CD14-positive monocyte (primary cell): ENCODE measurements around the gene INTS15. TPM values are rescaled to one million over a fixed set of nuclear protein-coding genes. Genes with fewer than 3 reads are reported as not detected.

ENCODE experiments used
- DNase-seq, 3 donors: peaks; one replicate each; pipeline ENCODE4 v3.0.0-alpha.2; 2011 to 2022
- H2AFZ ChIP-seq: 2 replicates; pipeline ENCODE4 v1.6.0; 2012; ENCODE audit warnings: mild to moderate bottlenecking, low read depth, low read length, inconsistent platforms; ENCODE audit not compliant: insufficient read depth, poor library complexity, severe bottlenecking
- H3K27ac ChIP-seq, 2 donors: 1 replicate in 1 of 2; 2 replicates in 1 of 2; pipeline ENCODE4 v1.5.1; 2012 to 2013; ENCODE audit warnings: low read length in 2 of 2, control low read depth in 1 of 2, inconsistent platforms in 1 of 2, low read depth in 1 of 2, mild to moderate bottlenecking in 1 of 2
- H3K27me3 ChIP-seq, 2 donors: one replicate each; pipeline versions ENCODE4 v1.6.0 to v1.6.1; 2011 to 2013; ENCODE audit warnings: low read length in 2 of 2; ENCODE audit not compliant: control insufficient read depth in 2 of 2, insufficient read depth in 2 of 2
- H3K36me3 ChIP-seq, 2 donors: replicated peaks in 1 of 2; 1 replicate in 1 of 2; 2 replicates in 1 of 2; pipeline versions ENCODE4 v1.5.1 to v1.6.1; 2012 to 2013; ENCODE audit warnings: low read length in 2 of 2, control low read depth in 1 of 2, inconsistent platforms in 1 of 2, mild to moderate bottlenecking in 1 of 2; ENCODE audit not compliant: insufficient read depth in 2 of 2, control insufficient read depth in 1 of 2
- H3K4me1 ChIP-seq, 2 donors: 1 replicate in 1 of 2; 2 replicates in 1 of 2; pipeline versions ENCODE4 v1.5.1 to v1.6.1; 2012 to 2013; ENCODE audit warnings: low read length in 2 of 2, control low read depth in 1 of 2, inconsistent platforms in 1 of 2, mild to moderate bottlenecking in 1 of 2, moderate library complexity in 1 of 2; ENCODE audit not compliant: insufficient read depth in 2 of 2, control insufficient read depth in 1 of 2
- H3K4me2 ChIP-seq: replicated peaks from 2 replicates; pipeline ENCODE3; 2012; ENCODE audit warnings: low read length, moderate library complexity, mild to moderate bottlenecking; ENCODE audit not compliant: poor library complexity, severe bottlenecking; ENCODE audit errors: extremely low read depth
- H3K4me3 ChIP-seq, 3 experiments: fragments of 200-600 bp in 1 of 3; sonication (generic) in 1 of 3; replicated peaks in 1 of 3; 1 replicate in 2 of 3; 2 replicates in 1 of 3; pipeline ENCODE4 v1.5.1; 2011 to 2013; ENCODE audit warnings: low read length in 3 of 3, mild to moderate bottlenecking in 3 of 3, control low read depth in 2 of 3, low read depth in 2 of 3, inconsistent platforms in 1 of 3, moderate library complexity in 1 of 3
- H3K79me2 ChIP-seq: 2 replicates; pipeline ENCODE4 v1.6.0; 2012; ENCODE audit warnings: mild to moderate bottlenecking, control low read depth, inconsistent platforms, low read length, moderate library complexity; ENCODE audit not compliant: insufficient read depth
- H3K9ac ChIP-seq: 2 replicates; pipeline ENCODE4 v1.6.0; 2017; ENCODE audit warnings: low read length, mild to moderate bottlenecking; ENCODE audit not compliant: insufficient read depth, poor library complexity, severe bottlenecking
- H3K9me3 ChIP-seq, 2 donors: replicated peaks in 1 of 2; 1 replicate in 1 of 2; 2 replicates in 1 of 2; pipeline versions ENCODE4 v1.5.1 to v1.6.1; 2012 to 2013; ENCODE audit warnings: low read length in 2 of 2, control low read depth in 1 of 2; ENCODE audit not compliant: control insufficient read depth in 1 of 2, insufficient read depth in 1 of 2
- H4K20me1 ChIP-seq: 2 replicates; pipeline ENCODE4 v1.6.0; 2012; ENCODE audit warnings: mild to moderate bottlenecking, low read length, control low read depth, moderate library complexity; ENCODE audit not compliant: insufficient read depth
- H3K27ac Mint-ChIP-seq, 7 donors: one replicate each; pipeline ENCODE4 v1.8.0; 2020; ENCODE audit warnings: mild to moderate bottlenecking in 7 of 7, mixed read lengths in 7 of 7, moderate library complexity in 6 of 7, inconsistent platforms in 2 of 7
- H3K27me3 Mint-ChIP-seq, 3 donors: one replicate each; pipeline ENCODE4 v1.8.0; 2021 to 2022; ENCODE audit warnings: low read depth in 3 of 3, mild to moderate bottlenecking in 3 of 3, mixed read lengths in 3 of 3, moderate library complexity in 3 of 3, inconsistent platforms in 1 of 3
- H3K36me3 Mint-ChIP-seq, 2 donors: one replicate each; pipeline ENCODE4 v1.8.0; 2020; ENCODE audit warnings: mixed read lengths in 2 of 2, inconsistent platforms in 1 of 2, mild to moderate bottlenecking in 1 of 2
- H3K4me1 Mint-ChIP-seq: one replicate; pipeline ENCODE4 v1.8.0; 2020; ENCODE audit warnings: mild to moderate bottlenecking, mixed read lengths
- H3K4me3 Mint-ChIP-seq, 2 donors: one replicate each; pipeline ENCODE4 v1.8.0; 2020; ENCODE audit warnings: mild to moderate bottlenecking in 2 of 2, mixed read lengths in 2 of 2, moderate library complexity in 1 of 2
- H3K9me3 Mint-ChIP-seq, 7 donors: one replicate each; pipeline ENCODE4 v1.8.0; 2020 to 2022; ENCODE audit warnings: mixed read lengths in 7 of 7, mild to moderate bottlenecking in 6 of 7, moderate library complexity in 6 of 7, inconsistent platforms in 2 of 7
- CTCF ChIP-seq: fragments of 200-600 bp; IDR thresholded peaks from one replicate; pipeline ENCODE4 v1.8.0; 2022; ENCODE audit warnings: antibody characterized with exemption, mild to moderate bottlenecking
- WGBS: methylation state at CpG from one replicate; pipeline ENCODE4 v1.1.5; 2013; ENCODE audit warnings: missing lambda C conversion rate; ENCODE audit not compliant: insufficient coverage; 5-methylcytosine and 5-hydroxymethylcytosine counted together
- intact Hi-C, 2 donors: fragments of 100-400 bp; cut with micrococcal nuclease; formaldehyde crosslinking; loops; one replicate each; pipeline versions ENCODE4 v1.15.0 to v1.15.1; 2023
- polyA plus RNA-seq, 3 donors: library from polyadenylated mRNA; depleted of rRNA in 1 of 3; unstranded in 2 of 3; stranded (reverse) in 1 of 3; fragments of 300-500 nt in 2 of 3; fragments of >200 nt in 1 of 3; fragmentation: Illumina TruSeq in 2 of 3; gene quantifications; 1 replicate in 2 of 3; 2 replicates in 1 of 3; pipeline ENCODE4 v1.2.3, GENCODE V29; 2012 to 2021

INTS15 gene
- polyA plus RNA-seq, 3 donors: 16.9 to 32.7 (median 17.2) TPM

GRCh38 chr7:6647541-6647940, 57.7 kb downstream of the INTS15 start:
- Histone ChIP-seq H3K79me2 (peaks cover 16% of the 10 kb centered on the region), H3K36me3 (peaks cover 92 to 99% of the 10 kb centered on the region in 2 donors), H4K20me1 (peaks cover 73% of the 10 kb centered on the region), H3K9me3 (peaks cover 30 to 45% of the 10 kb centered on the region in 2 donors), H2AFZ (no peak overlapping the region), H3K27ac (no peak overlapping the region), H3K9ac (no peak overlapping the region), H3K4me2 (no peak overlapping the region), H3K4me3 (no peak overlapping the region), H3K27me3 (no peaks in the 10 kb centered on the region), H3K4me1 (no peaks in the 10 kb centered on the region)
- no peak overlapping the region for H3K27ac Mint-ChIP-seq
- WGBS: 98% methylated on average over 5 of the region's 14 CpGs
- H3K4me3 Mint-ChIP-seq: no peak overlapping the region
- H3K9me3 Mint-ChIP-seq: peaks cover 28 to 54% (median 43%) of the 10 kb centered on the region in 7 donors
- no peak for DNase-seq
- no peak for TF ChIP-seq CTCF
- peaks cover 85 to 99% of the 10 kb centered on the region in 2 donors for H3K36me3 Mint-ChIP-seq
- intact Hi-C loops: no loop called here
- no peaks in the 10 kb centered on the region for H3K27me3 Mint-ChIP-seq
- H3K4me1 Mint-ChIP-seq: no peaks in the 10 kb centered on the region

GRCh38 chr7:6648066-6648814, 58.4 kb downstream of the INTS15 start:
- Histone ChIP-seq H3K9me3 (peaks cover 34 to 48% of the 10 kb centered on the region in 2 donors), H3K27ac (no peak overlapping the region), H3K36me3 (peaks cover 87 to 95% of the 10 kb centered on the region in 2 donors), H3K4me2 (no peak overlapping the region), H3K4me1 (no peaks in the 10 kb centered on the region), H3K27me3 (no peaks in the 10 kb centered on the region), H3K79me2 (peaks cover 16% of the 10 kb centered on the region), H4K20me1 (peaks cover 66% of the 10 kb centered on the region), H2AFZ (no peak overlapping the region), H3K4me3 (no peak overlapping the region), H3K9ac (no peak overlapping the region)
- Mint-ChIP-seq H3K27me3 (no peaks in the 10 kb centered on the region), H3K36me3 (peaks cover 83 to 94% of the 10 kb centered on the region in 2 donors), H3K4me3 (no peak overlapping the region), H3K4me1 (no peaks in the 10 kb centered on the region), H3K9me3 (peaks cover 28 to 57% (median 46%) of the 10 kb centered on the region in 7 donors), H3K27ac (peak overlapping the region in 2 of 7 donors; percentile 45 to 73)
- intact Hi-C loops: no loop called here
- WGBS: 91% methylated on average over 16 of the region's 17 CpGs
- no peak for TF ChIP-seq CTCF
- peak in 1 of 3 donors; percentile 1 for DNase-seq
